Measurements from ENCODE around the gene PRAMEF11. TPM values are rescaled to one million over a fixed set of nuclear protein-coding genes. Genes with fewer than 3 reads are reported as not detected.
"Not testable (repeated sequence)": the region's sequence is repeated elsewhere in the genome, so short reads cannot be mapped to it uniquely, and the experiment has no call there.

The PRAMEF11 gene
- total RNA-seq: not detected in 2 replicates
- long read RNA-seq: 0 reads

- H3K9me3 Mint-ChIP-seq; H3K27ac Mint-ChIP-seq (ENCODE audit: unreplicated experiment); DNase-seq (ENCODE audit: low read depth, low spot score); H3K36me3 Mint-ChIP-seq (ENCODE audit: low read depth); H3K4me3 Mint-ChIP-seq; H3K27me3 Mint-ChIP-seq (ENCODE audit: low read depth); H3K4me1 Mint-ChIP-seq: not testable (repeated sequence)
These were observed at the start of gene PRAMEF11 for GRCh38 chr1:12831310-12831709. TSS of gene PRAMEF11 (minus strand) at chr1:12831410. CDS start at chr1:12828789, 2,621 bp downstream.

- DNase-seq (ENCODE audit: low read depth, low spot score); H3K4me1 Mint-ChIP-seq; H3K36me3 Mint-ChIP-seq (ENCODE audit: low read depth); H3K9me3 Mint-ChIP-seq; H3K27me3 Mint-ChIP-seq (ENCODE audit: low read depth); H3K4me3 Mint-ChIP-seq; H3K27ac Mint-ChIP-seq (ENCODE audit: unreplicated experiment): not testable (repeated sequence)
These were observed 47.2 kb upstream of the PRAMEF11 start for GRCh38 chr1:12878453-12878852.

GRCh38 chr1:12863131-12863880 lies 32.1 kb upstream of the PRAMEF11 start:
- H3K4me3 Mint-ChIP-seq; H3K36me3 Mint-ChIP-seq (ENCODE audit: low read depth); H3K4me1 Mint-ChIP-seq; DNase-seq (ENCODE audit: low read depth, low spot score); H3K27me3 Mint-ChIP-seq (ENCODE audit: low read depth); H3K9me3 Mint-ChIP-seq; H3K27ac Mint-ChIP-seq (ENCODE audit: unreplicated experiment): not testable (repeated sequence)

- not testable (repeated sequence) for H3K27ac Mint-ChIP-seq (ENCODE audit: unreplicated experiment); H3K4me3 Mint-ChIP-seq; DNase-seq (ENCODE audit: low read depth, low spot score); H3K9me3 Mint-ChIP-seq; H3K4me1 Mint-ChIP-seq; H3K36me3 Mint-ChIP-seq (ENCODE audit: low read depth); H3K27me3 Mint-ChIP-seq (ENCODE audit: low read depth)
These were observed 25.6 kb upstream of the PRAMEF11 start, which contains the start of gene PRAMEF2 for GRCh38 chr1:12856786-12857185. TSS of gene PRAMEF2 (plus strand) at chr1:12857086. CDS start at chr1:12859010, 1,924 bp downstream.

- H3K4me3 Mint-ChIP-seq: no peak overlapping the region
- H3K27me3 Mint-ChIP-seq (ENCODE audit: low read depth): no peaks in the 10 kb centered on the region
- TF ChIP-seq CTCF (conservative IDR thresholded peaks at IDR 0.05): no peak
- no peaks in the 10 kb centered on the region for H3K4me1 Mint-ChIP-seq
- H3K9me3 Mint-ChIP-seq: peaks cover 5% of the 10 kb centered on the region
- no peaks in the 10 kb centered on the region for H3K36me3 Mint-ChIP-seq (ENCODE audit: low read depth)
- DNase-seq (ENCODE audit: low read depth, low spot score): no peak
- H3K27ac Mint-ChIP-seq (ENCODE audit: unreplicated experiment): no peak overlapping the region
These were observed 20.6 kb upstream of the PRAMEF11 start for GRCh38 chr1:12851779-12852178.

- not testable (repeated sequence) for H3K9me3 Mint-ChIP-seq
These were observed 17.4 kb upstream of the PRAMEF11 start, which contains the start of gene HNRNPCL1 for GRCh38 chr1:12848620-12849019. TSS of gene HNRNPCL1 (minus strand) at chr1:12848720. CDS start at chr1:12848289, 431 bp downstream.

GRCh38 chr1:12833251-12833650 lies 2.0 kb upstream of the PRAMEF11 start:
- not testable (repeated sequence) for H3K27ac Mint-ChIP-seq (ENCODE audit: unreplicated experiment); H3K9me3 Mint-ChIP-seq; H3K27me3 Mint-ChIP-seq (ENCODE audit: low read depth); DNase-seq (ENCODE audit: low read depth, low spot score); H3K36me3 Mint-ChIP-seq (ENCODE audit: low read depth); H3K4me1 Mint-ChIP-seq; H3K4me3 Mint-ChIP-seq

More at GRCh38 chr1:12848620-12849019, 17.4 kb upstream of the PRAMEF11 start, which contains the start of gene HNRNPCL1:
- H3K4me1 Mint-ChIP-seq; H3K27me3 Mint-ChIP-seq (ENCODE audit: low read depth); H3K36me3 Mint-ChIP-seq (ENCODE audit: low read depth); H3K4me3 Mint-ChIP-seq; DNase-seq (ENCODE audit: low read depth, low spot score); H3K27ac Mint-ChIP-seq (ENCODE audit: unreplicated experiment): not testable (repeated sequence)

- not testable (repeated sequence) for H3K36me3 Mint-ChIP-seq (ENCODE audit: low read depth); H3K4me1 Mint-ChIP-seq; H3K27ac Mint-ChIP-seq (ENCODE audit: unreplicated experiment); DNase-seq (ENCODE audit: low read depth, low spot score); H3K4me3 Mint-ChIP-seq; H3K27me3 Mint-ChIP-seq (ENCODE audit: low read depth)
- peaks cover 13% of the 10 kb centered on the region for H3K9me3 Mint-ChIP-seq
These were observed 12.1 kb downstream of the PRAMEF11 start for GRCh38 chr1:12819061-12819460.

- no peaks in the 10 kb centered on the region for H3K36me3 Mint-ChIP-seq (ENCODE audit: low read depth)
- TF ChIP-seq CTCF (conservative IDR thresholded peaks at IDR 0.05): no peak
- no peaks in the 10 kb centered on the region for H3K4me1 Mint-ChIP-seq
- DNase-seq (ENCODE audit: low read depth, low spot score): no peak
- no peaks in the 10 kb centered on the region for H3K27me3 Mint-ChIP-seq (ENCODE audit: low read depth)
- no peak overlapping the region for H3K27ac Mint-ChIP-seq (ENCODE audit: unreplicated experiment)
- peaks cover 11% of the 10 kb centered on the region for H3K9me3 Mint-ChIP-seq
- no peak overlapping the region for H3K4me3 Mint-ChIP-seq
These were observed 19.8 kb downstream of the PRAMEF11 start for GRCh38 chr1:12811409-12811784.

Measured in neural crest cell (in vitro differentiated cells).